LHCN-M2 (cell line): ENCODE results near the gene SOCS6. TPM values are rescaled to one million over a fixed set of nuclear protein-coding genes. Genes with fewer than 3 reads are reported as not detected.
"Not testable (repeated sequence)": the region's sequence is repeated elsewhere in the genome, so short reads cannot be mapped to it uniquely, and the experiment has no call there.

Source experiments
- DNase-seq: peaks from one replicate; pipeline ENCODE4 v3.0.0-alpha.2; 2012; ENCODE audit warnings: low read depth
- total RNA-seq: library from RNA; depleted of rRNA; stranded (reverse); fragments of >200 nt; gene quantifications from 2 replicates; pipeline ENCODE4 v1.2.3, GENCODE V29; 2014

The SOCS6 gene
- total RNA-seq, 1 experiment from 2014 or later = 20.8 TPM

GRCh38 chr18:70359071-70359470, 70.2 kb downstream of the SOCS6 start:
- DNase-seq = no peak

GRCh38 chr18:70362258-70362657, 73.4 kb downstream of the SOCS6 start:
- no peak for DNase-seq

- peak; percentile 74 for DNase-seq
Observed at GRCh38 chr18:70363861-70364260, 75.0 kb downstream of the SOCS6 start.

- no peak for DNase-seq
Observed at GRCh38 chr18:70365361-70365760, 76.5 kb downstream of the SOCS6 start.

GRCh38 chr18:70366174-70366573, 77.3 kb downstream of the SOCS6 start:
- no peak for DNase-seq

- DNase-seq = no peak
Observed at GRCh38 chr18:70366670-70367069, 77.8 kb downstream of the SOCS6 start.

GRCh38 chr18:70367344-70367743, 78.5 kb downstream of the SOCS6 start:
- DNase-seq = not testable (repeated sequence)

- DNase-seq = no peak
Observed at GRCh38 chr18:70368903-70369302, 80.1 kb downstream of the SOCS6 start.

GRCh38 chr18:70370762-70371733, 82.2 kb downstream of the SOCS6 start:
- no peak for DNase-seq

- no peak for DNase-seq
Observed at GRCh38 chr18:70371908-70372307, 83.1 kb downstream of the SOCS6 start.

- DNase-seq = no peak
Observed at GRCh38 chr18:70372450-70373041, 83.7 kb downstream of the SOCS6 start.

- DNase-seq = peak; percentile 78
Observed at GRCh38 chr18:70373042-70373519, 84.2 kb downstream of the SOCS6 start.

- no peak for DNase-seq
Observed at GRCh38 chr18:70374154-70374553, 85.3 kb downstream of the SOCS6 start.

- no peak for DNase-seq
Observed at GRCh38 chr18:70376137-70376913, 87.5 kb downstream of the SOCS6 start.

- DNase-seq = no peak
Observed at GRCh38 chr18:70376914-70377258, 88.0 kb downstream of the SOCS6 start.

- DNase-seq = no peak
Observed at GRCh38 chr18:70377317-70377799, 88.5 kb downstream of the SOCS6 start.

GRCh38 chr18:70377857-70378701, 89.2 kb downstream of the SOCS6 start:
- no peak for DNase-seq
